Measurements from ENCODE around the gene GOLGA6L24. TPM values are rescaled to one million over a fixed set of nuclear protein-coding genes. Genes with fewer than 3 reads are reported as not detected.
"Not testable (repeated sequence)": the region's sequence is repeated elsewhere in the genome, so short reads cannot be mapped to it uniquely, and the experiment has no call there.

Gene GOLGA6L24
- total RNA-seq, 1 experiment from 2014 or later, result not detected

- H3K36me3 ChIP-seq (ENCODE audit: insufficient read depth, low read length, poor library complexity, severe bottlenecking); BruUV-seq (replicated peaks); H3K9me3 ChIP-seq (ENCODE audit: low read depth, low read length, poor library complexity, severe bottlenecking); H3K27me3 ChIP-seq (replicated peaks; ENCODE audit: insufficient read depth, low read depth, low read length, poor library complexity); DNase-seq (ENCODE audit: low spot score); H3K4me1 ChIP-seq (ENCODE audit: insufficient read depth, low read length, poor library complexity, severe bottlenecking); H3K27ac ChIP-seq (ENCODE audit: low read depth, low read length, poor library complexity, severe bottlenecking); POLR2A ChIA-PET (ENCODE audit: low non-redundant PET); CTCF ChIA-PET; intact Hi-C loops (cut with micrococcal nuclease; ENCODE audit: unreplicated experiment): not testable (repeated sequence)
- peak overlapping the region; percentile 40 for H3K4me3 ChIP-seq (ENCODE audit: low read depth, low read length, poor library complexity, severe bottlenecking)
These were observed 36.4 kb downstream of the GOLGA6L24 start for GRCh38 chr15:28321358-28322078.

DNA sequence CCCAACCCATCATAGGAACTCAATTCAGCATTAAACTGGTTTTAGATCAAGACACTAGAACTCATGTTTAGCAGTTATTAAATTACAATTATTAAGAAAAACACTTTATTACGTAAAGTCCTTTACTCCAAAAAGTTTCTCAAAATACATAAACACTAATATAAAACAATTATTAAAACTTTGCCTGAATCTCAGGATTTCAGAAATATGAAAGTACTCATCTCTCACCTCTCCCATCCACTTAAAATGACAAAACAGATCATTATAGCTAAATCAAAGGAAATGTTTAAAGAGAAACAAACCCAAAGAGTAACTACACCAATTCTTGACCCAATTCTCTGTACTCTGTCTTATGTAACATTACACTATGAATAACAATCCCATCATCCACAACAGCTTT is 38.2 kb downstream of the GOLGA6L24 start:
- intact Hi-C loops (cut with micrococcal nuclease; ENCODE audit: unreplicated experiment); H3K27me3 ChIP-seq (replicated peaks; ENCODE audit: insufficient read depth, low read depth, low read length, poor library complexity); POLR2A ChIA-PET (ENCODE audit: low non-redundant PET); BruUV-seq (replicated peaks); H3K4me3 ChIP-seq (ENCODE audit: low read depth, low read length, poor library complexity, severe bottlenecking); CTCF ChIA-PET; H3K9me3 ChIP-seq (ENCODE audit: low read depth, low read length, poor library complexity, severe bottlenecking); H3K27ac ChIP-seq (ENCODE audit: low read depth, low read length, poor library complexity, severe bottlenecking); H3K36me3 ChIP-seq (ENCODE audit: insufficient read depth, low read length, poor library complexity, severe bottlenecking); H3K4me1 ChIP-seq (ENCODE audit: insufficient read depth, low read length, poor library complexity, severe bottlenecking); DNase-seq (ENCODE audit: low spot score): not testable (repeated sequence)

GRCh38 chr15:28318828-28319227 is 39.1 kb downstream of the GOLGA6L24 start:
- H3K4me3 ChIP-seq (ENCODE audit: low read depth, low read length, poor library complexity, severe bottlenecking); H3K4me1 ChIP-seq (ENCODE audit: insufficient read depth, low read length, poor library complexity, severe bottlenecking); BruUV-seq (replicated peaks); H3K36me3 ChIP-seq (ENCODE audit: insufficient read depth, low read length, poor library complexity, severe bottlenecking); DNase-seq (ENCODE audit: low spot score); H3K27ac ChIP-seq (ENCODE audit: low read depth, low read length, poor library complexity, severe bottlenecking); intact Hi-C loops (cut with micrococcal nuclease; ENCODE audit: unreplicated experiment); H3K9me3 ChIP-seq (ENCODE audit: low read depth, low read length, poor library complexity, severe bottlenecking); CTCF ChIA-PET; POLR2A ChIA-PET (ENCODE audit: low non-redundant PET); H3K27me3 ChIP-seq (replicated peaks; ENCODE audit: insufficient read depth, low read depth, low read length, poor library complexity): not testable (repeated sequence)

- H3K9me3 ChIP-seq (ENCODE audit: low read depth, low read length, poor library complexity, severe bottlenecking); BruUV-seq (replicated peaks); H3K4me1 ChIP-seq (ENCODE audit: insufficient read depth, low read length, poor library complexity, severe bottlenecking); H3K36me3 ChIP-seq (ENCODE audit: insufficient read depth, low read length, poor library complexity, severe bottlenecking); POLR2A ChIA-PET (ENCODE audit: low non-redundant PET); H3K27ac ChIP-seq (ENCODE audit: low read depth, low read length, poor library complexity, severe bottlenecking); CTCF ChIA-PET; H3K4me3 ChIP-seq (ENCODE audit: low read depth, low read length, poor library complexity, severe bottlenecking); H3K27me3 ChIP-seq (replicated peaks; ENCODE audit: insufficient read depth, low read depth, low read length, poor library complexity); DNase-seq (ENCODE audit: low spot score); intact Hi-C loops (cut with micrococcal nuclease; ENCODE audit: unreplicated experiment): not testable (repeated sequence)
These were observed 39.8 kb downstream of the GOLGA6L24 start for GRCh38 chr15:28318122-28318521.

GRCh38 chr15:28316958-28317357 is 40.9 kb downstream of the GOLGA6L24 start:
- CTCF ChIA-PET; BruUV-seq (replicated peaks); H3K36me3 ChIP-seq (ENCODE audit: insufficient read depth, low read length, poor library complexity, severe bottlenecking); POLR2A ChIA-PET (ENCODE audit: low non-redundant PET); H3K27ac ChIP-seq (ENCODE audit: low read depth, low read length, poor library complexity, severe bottlenecking); H3K4me3 ChIP-seq (ENCODE audit: low read depth, low read length, poor library complexity, severe bottlenecking); intact Hi-C loops (cut with micrococcal nuclease; ENCODE audit: unreplicated experiment); DNase-seq (ENCODE audit: low spot score); H3K27me3 ChIP-seq (replicated peaks; ENCODE audit: insufficient read depth, low read depth, low read length, poor library complexity); H3K4me1 ChIP-seq (ENCODE audit: insufficient read depth, low read length, poor library complexity, severe bottlenecking); H3K9me3 ChIP-seq (ENCODE audit: low read depth, low read length, poor library complexity, severe bottlenecking): not testable (repeated sequence)

- H3K4me1 ChIP-seq (ENCODE audit: insufficient read depth, low read length, poor library complexity, severe bottlenecking); POLR2A ChIA-PET (ENCODE audit: low non-redundant PET); intact Hi-C loops (cut with micrococcal nuclease; ENCODE audit: unreplicated experiment); H3K36me3 ChIP-seq (ENCODE audit: insufficient read depth, low read length, poor library complexity, severe bottlenecking); BruUV-seq (replicated peaks); DNase-seq (ENCODE audit: low spot score); H3K27me3 ChIP-seq (replicated peaks; ENCODE audit: insufficient read depth, low read depth, low read length, poor library complexity); CTCF ChIA-PET; H3K9me3 ChIP-seq (ENCODE audit: low read depth, low read length, poor library complexity, severe bottlenecking); H3K4me3 ChIP-seq (ENCODE audit: low read depth, low read length, poor library complexity, severe bottlenecking); H3K27ac ChIP-seq (ENCODE audit: low read depth, low read length, poor library complexity, severe bottlenecking): not testable (repeated sequence)
These were observed 47.4 kb downstream of the GOLGA6L24 start for GRCh38 chr15:28310454-28310853.

DNA sequence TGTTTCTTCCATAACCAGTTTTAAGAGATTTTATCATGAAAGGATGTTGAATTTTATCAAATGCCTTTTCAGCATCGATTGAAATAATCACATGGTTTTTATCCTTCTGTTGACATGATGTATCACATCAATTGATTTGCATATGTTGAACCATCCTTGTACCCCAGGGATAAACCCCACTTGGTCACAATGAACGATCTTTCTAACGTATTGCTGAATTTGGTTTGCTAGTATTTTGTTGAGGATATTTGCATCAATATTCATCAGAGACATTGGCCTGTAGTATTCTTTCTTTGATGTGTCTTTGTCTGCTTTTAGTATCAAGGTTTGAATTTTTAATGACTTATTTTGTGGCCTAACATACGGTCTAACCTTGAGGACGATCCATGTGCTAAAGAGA is 49.2 kb downstream of the GOLGA6L24 start:
- H3K36me3 ChIP-seq (ENCODE audit: insufficient read depth, low read length, poor library complexity, severe bottlenecking); CTCF ChIA-PET; DNase-seq (ENCODE audit: low spot score); H3K4me1 ChIP-seq (ENCODE audit: insufficient read depth, low read length, poor library complexity, severe bottlenecking); POLR2A ChIA-PET (ENCODE audit: low non-redundant PET); H3K4me3 ChIP-seq (ENCODE audit: low read depth, low read length, poor library complexity, severe bottlenecking); H3K9me3 ChIP-seq (ENCODE audit: low read depth, low read length, poor library complexity, severe bottlenecking); H3K27me3 ChIP-seq (replicated peaks; ENCODE audit: insufficient read depth, low read depth, low read length, poor library complexity); H3K27ac ChIP-seq (ENCODE audit: low read depth, low read length, poor library complexity, severe bottlenecking); intact Hi-C loops (cut with micrococcal nuclease; ENCODE audit: unreplicated experiment); BruUV-seq (replicated peaks): not testable (repeated sequence)
